ENCODE measurements around the gene CNGA4. TPM values are rescaled to one million over a fixed set of nuclear protein-coding genes. Genes with fewer than 3 reads are reported as not detected.

CNGA4 gene, protein sequence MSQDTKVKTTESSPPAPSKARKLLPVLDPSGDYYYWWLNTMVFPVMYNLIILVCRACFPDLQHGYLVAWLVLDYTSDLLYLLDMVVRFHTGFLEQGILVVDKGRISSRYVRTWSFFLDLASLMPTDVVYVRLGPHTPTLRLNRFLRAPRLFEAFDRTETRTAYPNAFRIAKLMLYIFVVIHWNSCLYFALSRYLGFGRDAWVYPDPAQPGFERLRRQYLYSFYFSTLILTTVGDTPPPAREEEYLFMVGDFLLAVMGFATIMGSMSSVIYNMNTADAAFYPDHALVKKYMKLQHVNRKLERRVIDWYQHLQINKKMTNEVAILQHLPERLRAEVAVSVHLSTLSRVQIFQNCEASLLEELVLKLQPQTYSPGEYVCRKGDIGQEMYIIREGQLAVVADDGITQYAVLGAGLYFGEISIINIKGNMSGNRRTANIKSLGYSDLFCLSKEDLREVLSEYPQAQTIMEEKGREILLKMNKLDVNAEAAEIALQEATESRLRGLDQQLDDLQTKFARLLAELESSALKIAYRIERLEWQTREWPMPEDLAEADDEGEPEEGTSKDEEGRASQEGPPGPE
- total RNA-seq = 1 to 10 TPM; 7.9 to 9.1 TPM
- 14.4 TPM for polyA plus RNA-seq (ENCODE audit: insufficient read depth, low read depth, low replicate concordance)
- long read RNA-seq, donor 1 = 0 reads
- long read RNA-seq, donor 2 = 0 reads

DNA sequence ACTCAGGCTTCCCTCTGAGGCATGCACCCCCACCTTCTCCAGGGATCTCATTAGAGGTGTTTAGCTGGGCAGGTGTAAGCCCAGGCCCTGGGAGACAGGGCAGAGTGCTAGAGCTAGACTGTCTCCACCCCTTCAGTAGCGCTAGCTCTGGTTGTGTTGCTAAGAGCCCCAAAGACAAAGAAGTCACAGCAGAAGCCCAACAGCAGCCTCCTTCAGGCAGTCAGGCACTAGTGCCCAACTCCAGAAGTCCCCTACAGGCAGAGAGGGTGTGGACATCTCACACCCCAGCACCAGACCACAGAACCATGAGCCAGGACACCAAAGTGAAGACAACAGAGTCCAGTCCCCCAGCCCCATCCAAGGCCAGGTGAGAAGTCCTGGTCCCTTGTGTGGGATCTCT is at the start of gene CNGA4:
Gene CNGA4, plus strand, starts transcription at position 188 of the 400 bp plus-strand sequence. Its CDS starts 118 bp downstream, at position 306.
- no peak within 1 kb of the TSS for H3K27ac ChIP-seq
- no peak for TF ChIP-seq POLR2A (IDR thresholded peaks at IDR 0.05)
- TF ChIP-seq, protein P1, sequence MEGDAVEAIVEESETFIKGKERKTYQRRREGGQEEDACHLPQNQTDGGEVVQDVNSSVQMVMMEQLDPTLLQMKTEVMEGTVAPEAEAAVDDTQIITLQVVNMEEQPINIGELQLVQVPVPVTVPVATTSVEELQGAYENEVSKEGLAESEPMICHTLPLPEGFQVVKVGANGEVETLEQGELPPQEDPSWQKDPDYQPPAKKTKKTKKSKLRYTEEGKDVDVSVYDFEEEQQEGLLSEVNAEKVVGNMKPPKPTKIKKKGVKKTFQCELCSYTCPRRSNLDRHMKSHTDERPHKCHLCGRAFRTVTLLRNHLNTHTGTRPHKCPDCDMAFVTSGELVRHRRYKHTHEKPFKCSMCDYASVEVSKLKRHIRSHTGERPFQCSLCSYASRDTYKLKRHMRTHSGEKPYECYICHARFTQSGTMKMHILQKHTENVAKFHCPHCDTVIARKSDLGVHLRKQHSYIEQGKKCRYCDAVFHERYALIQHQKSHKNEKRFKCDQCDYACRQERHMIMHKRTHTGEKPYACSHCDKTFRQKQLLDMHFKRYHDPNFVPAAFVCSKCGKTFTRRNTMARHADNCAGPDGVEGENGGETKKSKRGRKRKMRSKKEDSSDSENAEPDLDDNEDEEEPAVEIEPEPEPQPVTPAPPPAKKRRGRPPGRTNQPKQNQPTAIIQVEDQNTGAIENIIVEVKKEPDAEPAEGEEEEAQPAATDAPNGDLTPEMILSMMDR (IDR thresholded peaks at IDR 0.05) = no peak
- H3K4me1 ChIP-seq = no peaks in the 10 kb centered on the region
- no peaks in the 10 kb centered on the region for H3K9me3 ChIP-seq
- H3K4me3 ChIP-seq = no peak within 1 kb of the TSS
- WGBS, 2 donors = 80 to 91% methylated on average over 1 of the region's 1 CpG
- no peaks in the 10 kb centered on the region for H3K27me3 ChIP-seq
- intact Hi-C loops (cut with DNase I; ENCODE audit: low total_unique reads) = no loop called here
- DNase-seq = no peak
- H3K36me3 ChIP-seq (ENCODE audit: low read depth, missing control alignments) = no peaks in the 10 kb centered on the region

DNA sequence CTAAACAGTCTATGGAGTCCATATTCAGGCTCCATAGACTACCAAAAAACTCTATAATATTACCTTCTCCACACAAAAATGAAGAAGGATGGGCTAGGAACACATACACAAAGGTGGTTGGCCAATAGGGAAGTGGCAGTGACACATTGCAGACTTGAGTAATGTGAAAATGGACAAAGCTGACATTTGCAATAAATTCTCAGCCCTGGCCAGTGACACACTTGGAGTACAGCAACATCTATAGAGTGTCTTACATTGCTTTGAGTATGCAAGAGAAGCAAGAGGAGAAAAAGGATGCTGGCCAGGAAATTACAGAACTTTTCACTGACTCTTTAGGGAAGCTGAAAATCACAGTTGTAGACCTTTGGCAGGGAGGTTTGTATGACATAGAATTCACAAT is 47.1 kb upstream of the CNGA4 start:
- DNase-seq = no peak
- H3K4me1 ChIP-seq = no peaks in the 10 kb centered on the region

DNA sequence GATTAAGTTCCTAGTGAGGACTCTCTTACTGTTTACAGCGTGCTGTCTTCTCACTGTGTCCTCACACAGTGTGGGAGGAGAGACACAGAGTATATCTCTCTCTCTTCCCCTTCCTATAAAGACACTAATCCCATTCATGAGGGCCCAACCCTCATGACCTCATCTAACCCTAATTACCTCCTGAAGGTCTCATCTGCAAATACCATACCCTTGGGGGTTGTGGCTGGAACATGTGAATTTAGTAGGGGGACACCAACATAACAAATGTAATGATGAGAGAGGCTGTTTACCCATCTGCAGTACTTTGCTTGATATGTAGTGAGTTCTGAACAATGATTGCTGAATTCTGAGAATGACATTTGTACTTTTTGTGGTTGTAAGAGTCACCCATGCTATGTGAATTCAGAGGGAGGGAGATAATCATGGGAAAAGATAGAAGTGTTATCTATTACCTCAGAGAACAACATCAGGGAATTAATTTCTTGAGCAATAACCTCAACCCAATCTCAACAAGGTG is 44.8 kb upstream of the CNGA4 start:
- Histone ChIP-seq H3K36me3 (ENCODE audit: low read depth, missing control alignments) (no peaks in the 10 kb centered on the region), H3K4me3 (no peak overlapping the region), H3K4me1 (no peaks in the 10 kb centered on the region), H3K27me3 (no peaks in the 10 kb centered on the region), H3K27ac (peak overlapping the region in 1 of 2 donors; percentile 19), H3K9me3 (no peaks in the 10 kb centered on the region)
- peak; percentile 25 for DNase-seq
- 40 to 75% methylated on average over 1 of the region's 1 CpG for WGBS, 2 donors
- TF ChIP-seq, protein P1 (IDR thresholded peaks at IDR 0.05) = no peak
- no peak for TF ChIP-seq POLR2A (IDR thresholded peaks at IDR 0.05)
- intact Hi-C loops (cut with DNase I; ENCODE audit: low total_unique reads) = no loop called here

More for the DNA sequence above, 47.1 kb upstream of the CNGA4 start:
- H3K4me3 ChIP-seq = no peak overlapping the region
- H3K27ac ChIP-seq = no peak overlapping the region
- TF ChIP-seq, protein P1 (IDR thresholded peaks at IDR 0.05) = no peak
- TF ChIP-seq POLR2A (IDR thresholded peaks at IDR 0.05) = no peak
- H3K9me3 ChIP-seq = no peaks in the 10 kb centered on the region
- intact Hi-C loops (cut with DNase I; ENCODE audit: low total_unique reads) = no loop called here
- H3K36me3 ChIP-seq (ENCODE audit: low read depth, missing control alignments) = no peaks in the 10 kb centered on the region
- H3K27me3 ChIP-seq = no peaks in the 10 kb centered on the region

DNA sequence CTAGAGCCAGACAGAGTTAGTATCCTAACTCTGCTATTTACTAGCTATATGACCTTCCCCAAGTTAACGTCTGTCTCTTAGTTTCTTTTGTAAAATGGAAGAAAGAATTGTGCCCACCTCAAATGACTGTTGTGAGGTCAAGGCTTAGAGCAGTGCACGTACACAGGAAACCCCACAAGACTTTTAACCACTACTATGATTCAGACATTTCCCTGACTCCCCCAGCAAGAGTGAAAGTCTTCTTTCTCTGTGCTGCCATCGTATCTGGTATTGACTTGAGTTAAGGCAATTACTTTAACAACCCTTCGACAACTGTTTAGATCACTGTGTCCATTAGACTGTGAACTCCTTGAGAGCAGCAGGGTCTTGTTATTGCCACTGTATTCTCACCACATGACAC is 42.5 kb upstream of the CNGA4 start:
- no peak overlapping the region for H3K4me3 ChIP-seq
- H3K4me1 ChIP-seq = no peaks in the 10 kb centered on the region
- DNase-seq = no peak
- no peaks in the 10 kb centered on the region for H3K36me3 ChIP-seq (ENCODE audit: low read depth, missing control alignments)
- no peaks in the 10 kb centered on the region for H3K27me3 ChIP-seq
- H3K9me3 ChIP-seq = no peaks in the 10 kb centered on the region
- no peak for TF ChIP-seq POLR2A (IDR thresholded peaks at IDR 0.05)
- TF ChIP-seq, protein P1 (IDR thresholded peaks at IDR 0.05) = no peak
- no peak overlapping the region for H3K27ac ChIP-seq
- 49 to 51% methylated on average over 4 of the region's 4 CpGs for WGBS, 2 donors
- intact Hi-C loops (cut with DNase I; ENCODE audit: low total_unique reads) = no loop called here

Data from testis (tissue), 5 donors.